Spleen (tissue), 11 donors: ENCODE data around the gene ADCY2. TPM values are rescaled to one million over a fixed set of nuclear protein-coding genes. Genes with fewer than 3 reads are reported as not detected.

Experiments used
- DNase-seq: peaks from one replicate; pipeline ENCODE4 v3.0.0-alpha.2; 2020
- H3K27ac ChIP-seq, 8 donors: fragments of 200-600 bp; sonication (generic) in 7 of 8; 1 replicate in 4 of 8; 2 replicates in 4 of 8; pipeline versions ENCODE4 v1.5.0 to v1.8.0; 2016 to 2021; ENCODE audit warnings: inconsistent platforms in 4 of 8, mild to moderate bottlenecking in 4 of 8, moderate library complexity in 1 of 8
- H3K27me3 ChIP-seq, 7 donors: fragments of 200-600 bp; sonication (generic) in 6 of 7; replicated peaks in 1 of 7; 1 replicate in 4 of 7; 2 replicates in 3 of 7; pipeline versions ENCODE4 v1.5.0 to v1.8.0; 2016 to 2021; ENCODE audit warnings: inconsistent platforms in 3 of 7, mild to moderate bottlenecking in 1 of 7
- H3K36me3 ChIP-seq, 6 donors: fragments of 200-600 bp; sonication (generic) in 5 of 6; 1 replicate in 4 of 6; 2 replicates in 2 of 6; pipeline versions ENCODE4 v1.5.0 to v1.8.0; 2016 to 2021; ENCODE audit warnings: inconsistent platforms in 2 of 6
- H3K4me1 ChIP-seq, 6 donors: fragments of 200-600 bp; sonication (generic) in 5 of 6; 1 replicate in 3 of 6; 2 replicates in 3 of 6; pipeline versions ENCODE4 v1.5.0 to v1.8.0; 2016 to 2021; ENCODE audit warnings: inconsistent platforms in 3 of 6
- H3K4me3 ChIP-seq, 8 donors: fragments of 200-600 bp; sonication (generic) in 7 of 8; 1 replicate in 4 of 8; 2 replicates in 4 of 8; pipeline versions ENCODE4 v1.5.0 to v1.8.0; 2016 to 2021; ENCODE audit warnings: inconsistent platforms in 4 of 8, mild to moderate bottlenecking in 4 of 8, moderate library complexity in 2 of 8
- H3K9me3 ChIP-seq, 8 donors: fragments of 200-600 bp; sonication (generic) in 7 of 8; 1 replicate in 4 of 8; 2 replicates in 4 of 8; pipeline versions ENCODE4 v1.5.0 to v1.8.0; 2016 to 2021; ENCODE audit warnings: inconsistent platforms in 4 of 8
- CTCF ChIP-seq, 11 experiments: fragments of 200-600 bp in 7 of 11; fragments of 450-650 bp in 4 of 11; sonication (generic) in 4 of 11; IDR thresholded peaks in 8 of 11; conservative IDR thresholded peaks in 3 of 11; 1 replicate in 7 of 11; 2 replicates in 4 of 11; pipeline versions ENCODE4 v1.4.0 to v1.8.0; 2016 to 2021; ENCODE audit warnings: antibody characterized with exemption in 11 of 11, inconsistent platforms in 4 of 11, mild to moderate bottlenecking in 1 of 11
- POLR2A ChIP-seq, 3 donors: fragments of 450-650 bp; IDR thresholded peaks; one replicate each; pipeline ENCODE4 v1.5.1; 2017; ENCODE audit warnings: antibody characterized with exemption in 3 of 3, mild to moderate bottlenecking in 1 of 3
- POLR2AphosphoS5 ChIP-seq, 3 donors: sonication (generic); formaldehyde crosslinking; IDR thresholded peaks; one replicate each; pipeline ENCODE4 v1.5.1; 2017; ENCODE audit warnings: antibody characterized with exemption in 3 of 3
- WGBS, 5 donors: extraction: QIAGEN DNeasy Blood & Tissue Kit in 3 of 5; methylation state at CpG; one replicate each; pipeline versions ENCODE4 v1.1.5 to v1.1.7; 2013 to 2018; 5-methylcytosine and 5-hydroxymethylcytosine counted together
- intact Hi-C: fragments of 100-400 bp; cut with DNase I; formaldehyde crosslinking; loops from one replicate; pipeline ENCODE4 v1.15.0; 2023; ENCODE audit warnings: low total_unique reads
- polyA plus RNA-seq, 3 donors: library from polyadenylated mRNA; stranded (reverse); fragments of 200-250 nt; gene quantifications; one replicate each; pipeline ENCODE4 v1.2.1, GENCODE V29; 2013
- total RNA-seq, 7 donors: library from RNA; depleted of rRNA in 3 of 7; stranded (reverse); fragments of >200 nt in 3 of 7; fragmentation: NEBNext Ultra II Directional in 4 of 7; extraction: Animal tissue kit (Norgen Biotek cat#: 25700) in 4 of 7; gene quantifications; one replicate each; pipeline versions ENCODE4 v1.1.0 to v1.2.1, GENCODE V29; 2016 to 2021
- donor health status: healthy with polysubstance abuse.
- donor health status: DM: no; HTN: no; CAD: no; lungs with moderate emphysema.
- donor health status: DM: no; HTN: no; CAD: no.
- donor health status: Bipolar disorder and iron deficiency.
- donor health status: healthy.
- donor health status: DM: no; HTN: no; CAD: no.
- donor health status: DM: yes; HTN: yes; CAD: no.

ADCY2 gene
- total and polyA plus RNA-seq, 10 donors: 0.02 to 1.5 (median 0.18) TPM

- H3K27ac ChIP-seq: no peak overlapping the region
- no peak for DNase-seq
Measured at GRCh38 chr5:7546555-7546954, 150.6 kb downstream of the ADCY2 start.

GRCh38 chr5:7548596-7548995 is 152.7 kb downstream of the ADCY2 start:
- no peak overlapping the region for H3K27ac ChIP-seq
- TF ChIP-seq POLR2AphosphoS5 (IDR thresholded peaks at IDR 0.05) (no peak), POLR2A (IDR thresholded peaks at IDR 0.05) (no peak), CTCF (IDR thresholded peaks at IDR 0.05 in 8 of 11, conservative IDR thresholded peaks at IDR 0.05 in 3 of 11) (no peak)
- no peaks in the 10 kb centered on the region for H3K9me3 ChIP-seq
- H3K27me3 ChIP-seq: no peaks in the 10 kb centered on the region
- DNase-seq: no peak
- WGBS, 5 donors: 38 to 77% (median 60%) methylated on average over 2 of the region's 2 CpGs
- H3K4me3 ChIP-seq: no peak overlapping the region
- H3K4me1 ChIP-seq: no peaks in the 10 kb centered on the region
- intact Hi-C loops: no loop called here
- H3K36me3 ChIP-seq: no peaks in the 10 kb centered on the region

More at GRCh38 chr5:7546555-7546954, 150.6 kb downstream of the ADCY2 start:
- no peak overlapping the region for H3K4me3 ChIP-seq
- no peaks in the 10 kb centered on the region for H3K4me1 ChIP-seq
- no peaks in the 10 kb centered on the region for H3K9me3 ChIP-seq
- intact Hi-C loops: no loop called here
- no peaks in the 10 kb centered on the region for H3K27me3 ChIP-seq
- TF ChIP-seq CTCF (IDR thresholded peaks at IDR 0.05 in 8 of 11, conservative IDR thresholded peaks at IDR 0.05 in 3 of 11) (no peak), POLR2AphosphoS5 (IDR thresholded peaks at IDR 0.05) (no peak), POLR2A (IDR thresholded peaks at IDR 0.05) (no peak)
- H3K36me3 ChIP-seq: no peaks in the 10 kb centered on the region
- WGBS, 5 donors: 66 to 78% (median 71%) methylated on average over 6 of the region's 6 CpGs

DNA sequence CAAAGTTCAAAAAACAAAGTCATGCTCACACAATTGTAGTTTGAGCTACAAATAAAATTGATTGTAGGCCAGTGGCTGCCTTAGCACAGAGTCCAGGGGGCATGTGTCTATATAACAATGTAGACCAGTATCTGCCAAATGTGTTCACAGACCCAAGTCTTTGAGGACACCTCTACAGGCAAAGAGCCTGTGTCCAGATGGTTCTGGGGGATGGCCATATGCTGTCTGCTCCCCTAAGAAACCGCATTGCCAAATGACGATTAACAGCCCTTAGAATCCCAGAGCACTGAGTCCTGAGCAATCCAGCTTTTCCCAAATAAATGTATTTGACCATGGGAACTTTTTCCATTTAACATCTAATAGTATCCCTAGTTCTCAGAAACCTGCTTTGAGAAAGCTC is 169.6 kb downstream of the ADCY2 start:
- no peak for DNase-seq
- TF ChIP-seq POLR2AphosphoS5 (IDR thresholded peaks at IDR 0.05): no peak
- no peak for TF ChIP-seq POLR2A (IDR thresholded peaks at IDR 0.05)
- TF ChIP-seq CTCF (IDR thresholded peaks at IDR 0.05 in 8 of 11, conservative IDR thresholded peaks at IDR 0.05 in 3 of 11): no peak
- 80 to 93% (median 90%) methylated on average over 2 of the region's 2 CpGs for WGBS, 5 donors
- H3K9me3 ChIP-seq: no peaks in the 10 kb centered on the region
- H3K36me3 ChIP-seq: no peaks in the 10 kb centered on the region
- H3K27me3 ChIP-seq: no peaks in the 10 kb centered on the region
- H3K4me3 ChIP-seq: no peak overlapping the region
- intact Hi-C loops: no loop called here
- H3K27ac ChIP-seq: no peak overlapping the region
- H3K4me1 ChIP-seq: no peaks in the 10 kb centered on the region

DNA sequence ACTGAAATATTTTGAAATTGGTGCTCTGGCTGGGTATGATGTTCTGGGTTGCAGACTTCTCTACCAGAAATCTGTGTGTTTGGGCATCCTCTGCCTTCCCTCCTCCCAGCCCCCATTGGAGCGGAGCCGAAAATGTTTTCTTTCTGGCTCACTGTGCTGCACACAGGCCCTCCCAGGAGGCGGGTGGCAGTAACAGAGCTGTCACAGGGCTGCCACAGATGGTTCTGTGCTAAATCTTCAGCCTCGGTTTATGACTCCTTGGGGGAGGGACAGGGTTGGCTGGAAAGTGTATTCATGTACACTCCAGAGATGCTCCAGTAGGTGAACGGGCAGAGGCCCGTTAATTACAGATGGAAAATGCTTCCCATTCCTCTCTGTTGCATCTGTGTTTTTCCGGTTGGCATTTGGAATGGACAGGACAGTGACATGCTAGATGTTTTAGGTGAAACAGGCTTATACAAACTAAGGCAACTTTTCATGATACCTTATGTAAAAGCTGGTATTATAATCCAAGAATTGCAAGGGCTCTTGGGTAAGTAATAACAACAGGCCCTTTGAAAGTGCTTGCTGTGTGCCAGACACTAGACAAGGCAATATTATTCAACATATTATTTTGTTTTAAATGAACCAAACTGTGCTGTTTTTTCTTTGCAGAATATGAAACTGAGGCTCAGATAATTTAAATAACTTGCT is 180.2 kb downstream of the ADCY2 start:
- no peaks in the 10 kb centered on the region for H3K4me1 ChIP-seq
- peaks cover 0 to 3% (median 0%) of the 10 kb centered on the region in 7 donors for H3K27me3 ChIP-seq
- no peak for TF ChIP-seq POLR2A (IDR thresholded peaks at IDR 0.05)
- no peak for TF ChIP-seq CTCF (IDR thresholded peaks at IDR 0.05 in 8 of 11, conservative IDR thresholded peaks at IDR 0.05 in 3 of 11)
- no peak for TF ChIP-seq POLR2AphosphoS5 (IDR thresholded peaks at IDR 0.05)
- WGBS, 5 donors: 55 to 70% (median 64%) methylated on average over 7 of the region's 7 CpGs
- intact Hi-C loops: no loop called here
- no peak overlapping the region for H3K4me3 ChIP-seq
- H3K27ac ChIP-seq: no peak overlapping the region
- no peak for DNase-seq
- peaks cover 0 to 4% (median 0%) of the 10 kb centered on the region in 8 donors for H3K9me3 ChIP-seq
- no peaks in the 10 kb centered on the region for H3K36me3 ChIP-seq
